Measurements from ENCODE around the gene GDPD5. TPM values are rescaled to one million over a fixed set of nuclear protein-coding genes. Genes with fewer than 3 reads are reported as not detected.

GDPD5 gene
- total RNA-seq, 3 donors from 2014 or later, result 3.0 to 7.7 (median 4.6) TPM

- TF ChIP-seq CTCF (IDR thresholded peaks at IDR 0.05), result no peak
- DNase-seq, result no peak
- H3K4me3 ChIP-seq, result no peak overlapping the region
- no peaks in the 10 kb centered on the region for H3K36me3 ChIP-seq (ENCODE audit: low read depth)
- intact Hi-C loops (cut with DNase I, micrococcal nuclease), result no loop called here
- ATAC-seq, result no peak
- no peaks in the 10 kb centered on the region for H3K9me3 ChIP-seq
- no peaks in the 10 kb centered on the region for H3K4me1 ChIP-seq (ENCODE audit: low read depth)
Observed at GRCh38 chr11:75548595-75549272, 23.0 kb upstream of the GDPD5 start.

DNA sequence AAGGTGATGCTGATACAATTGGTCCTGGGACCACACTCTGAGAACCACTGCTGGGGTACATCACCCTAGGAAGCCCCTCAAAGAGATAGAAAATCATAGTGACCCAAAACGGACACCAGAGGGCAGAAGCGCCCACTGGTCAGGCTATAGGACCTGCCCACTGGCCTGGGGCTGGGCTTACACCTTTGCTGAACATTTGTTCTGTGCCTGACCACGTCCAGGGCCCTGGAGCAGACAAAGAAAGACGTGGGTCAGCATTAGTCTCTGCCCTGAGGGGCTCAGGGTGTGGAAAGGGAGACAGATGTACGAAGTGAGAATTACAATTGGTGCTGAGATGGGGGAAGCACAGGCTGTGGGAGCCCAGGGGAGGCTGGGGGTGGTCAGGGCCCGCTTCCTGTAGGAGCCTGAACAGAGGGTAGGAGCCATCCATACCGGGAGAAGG is 21.9 kb upstream of the GDPD5 start:
- H3K4me3 ChIP-seq, result no peak overlapping the region
- no peaks in the 10 kb centered on the region for H3K4me1 ChIP-seq (ENCODE audit: low read depth)
- peak in 2 of 3 donors; percentile 61 to 74 for DNase-seq
- peak; percentile 58 for TF ChIP-seq CTCF (IDR thresholded peaks at IDR 0.05)
- H3K36me3 ChIP-seq (ENCODE audit: low read depth), result no peaks in the 10 kb centered on the region
- intact Hi-C loops (cut with DNase I, micrococcal nuclease), result no loop called here
- no peaks in the 10 kb centered on the region for H3K9me3 ChIP-seq
- ATAC-seq, result peak; percentile 83

- Histone ChIP-seq H3K36me3 (ENCODE audit: low read depth) (no peaks in the 10 kb centered on the region), H3K4me1 (ENCODE audit: low read depth) (no peaks in the 10 kb centered on the region), H3K9me3 (no peaks in the 10 kb centered on the region), H3K4me3 (no peak overlapping the region)
- DNase-seq (no peak), ATAC-seq (no peak)
- intact Hi-C loops (cut with DNase I, micrococcal nuclease), result no loop called here
- TF ChIP-seq CTCF (IDR thresholded peaks at IDR 0.05), result no peak
Observed at GRCh38 chr11:75547177-75547576, 21.4 kb upstream of the GDPD5 start.

DNA sequence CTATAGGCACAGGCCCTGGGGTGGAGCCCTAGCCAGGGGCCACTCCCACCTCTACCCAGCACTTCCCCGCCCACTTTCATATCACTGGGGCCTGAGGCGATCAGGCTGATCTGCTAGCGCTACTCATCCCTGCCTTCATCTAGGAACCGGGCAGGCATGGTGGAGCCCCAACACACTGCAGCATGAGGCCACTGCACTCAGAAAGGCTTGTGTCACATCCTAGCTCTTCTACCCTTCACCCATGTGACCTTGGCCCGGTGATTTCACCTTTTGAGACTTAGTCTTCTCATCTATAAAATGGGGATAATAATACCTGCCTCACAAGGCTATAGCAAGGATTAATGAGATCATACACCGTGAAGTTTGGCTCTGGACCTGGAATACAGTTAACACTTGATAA is 18.1 kb upstream of the GDPD5 start:
- no peaks in the 10 kb centered on the region for H3K4me1 ChIP-seq (ENCODE audit: low read depth)
- intact Hi-C loops (cut with DNase I, micrococcal nuclease), result no loop called here
- no peak for TF ChIP-seq CTCF (IDR thresholded peaks at IDR 0.05)
- H3K36me3 ChIP-seq (ENCODE audit: low read depth), result no peaks in the 10 kb centered on the region
- peak; percentile 59 for ATAC-seq
- DNase-seq, result peak in 2 of 3 donors; percentile 35 to 46
- no peak overlapping the region for H3K4me3 ChIP-seq
- H3K9me3 ChIP-seq, result no peaks in the 10 kb centered on the region

- Histone ChIP-seq H3K9me3 (no peaks in the 10 kb centered on the region), H3K4me1 (ENCODE audit: low read depth) (no peaks in the 10 kb centered on the region), H3K36me3 (ENCODE audit: low read depth) (no peaks in the 10 kb centered on the region), H3K4me3 (no peak overlapping the region)
- no peak for ATAC-seq
- TF ChIP-seq CTCF (IDR thresholded peaks at IDR 0.05), result no peak
- intact Hi-C loops (cut with DNase I, micrococcal nuclease), result no loop called here
- no peak for DNase-seq
Observed at GRCh38 chr11:75542088-75542438, 16.3 kb upstream of the GDPD5 start.
